ENCODE data around the gene TRIM47. TPM values are rescaled to one million over a fixed set of nuclear protein-coding genes. Genes with fewer than 3 reads are reported as not detected.

TRIM47 gene
- total RNA-seq, 1 experiment from 2014 or later = 14.1 TPM

- Histone ChIP-seq H3K4me3 (ENCODE audit: insufficient read depth, low read depth, low read length) (no peak overlapping the region), H3K36me3 (replicated peaks; ENCODE audit: control insufficient read depth, insufficient read depth, low read length) (peaks cover 3% of the 10 kb centered on the region), H3K27me3 (ENCODE audit: control insufficient read depth, insufficient read depth, low read length) (no peaks in the 10 kb centered on the region)
- DNase-seq = peak; percentile 84
Measured at GRCh38 chr17:75914643-75915267, 36.4 kb upstream of the TRIM47 start.

- peak; percentile 54 for DNase-seq
- Histone ChIP-seq H3K27me3 (ENCODE audit: control insufficient read depth, insufficient read depth, low read length) (no peaks in the 10 kb centered on the region), H3K36me3 (replicated peaks; ENCODE audit: control insufficient read depth, insufficient read depth, low read length) (peaks cover 2% of the 10 kb centered on the region), H3K4me3 (ENCODE audit: insufficient read depth, low read depth, low read length) (no peak overlapping the region)
Measured at GRCh38 chr17:75913537-75914210, 35.3 kb upstream of the TRIM47 start.

- Histone ChIP-seq H3K27me3 (ENCODE audit: control insufficient read depth, insufficient read depth, low read length) (no peaks in the 10 kb centered on the region), H3K4me3 (ENCODE audit: insufficient read depth, low read depth, low read length) (no peak overlapping the region)
- DNase-seq = peak; percentile 76
Measured at GRCh38 chr17:75910699-75911098, 32.3 kb upstream of the TRIM47 start.

GRCh38 chr17:75909812-75910274 lies 31.5 kb upstream of the TRIM47 start:
- no peak for DNase-seq
- Histone ChIP-seq H3K27me3 (ENCODE audit: control insufficient read depth, insufficient read depth, low read length) (no peaks in the 10 kb centered on the region), H3K4me3 (ENCODE audit: insufficient read depth, low read depth, low read length) (no peak overlapping the region), H3K36me3 (replicated peaks; ENCODE audit: control insufficient read depth, insufficient read depth, low read length) (peaks cover 2% of the 10 kb centered on the region)

More at GRCh38 chr17:75910699-75911098, 32.3 kb upstream of the TRIM47 start:
- H3K36me3 ChIP-seq (replicated peaks; ENCODE audit: control insufficient read depth, insufficient read depth, low read length) = peaks cover 2% of the 10 kb centered on the region

- H3K4me3 ChIP-seq (ENCODE audit: insufficient read depth, low read depth, low read length) = no peak overlapping the region
Measured at GRCh38 chr17:75909051-75909811, 30.9 kb upstream of the TRIM47 start.

GRCh38 chr17:75908201-75908600 lies 29.8 kb upstream of the TRIM47 start:
- H3K4me3 ChIP-seq (ENCODE audit: insufficient read depth, low read depth, low read length) = no peak overlapping the region
- H3K36me3 ChIP-seq (replicated peaks; ENCODE audit: control insufficient read depth, insufficient read depth, low read length) = peaks cover 2% of the 10 kb centered on the region
- no peaks in the 10 kb centered on the region for H3K27me3 ChIP-seq (ENCODE audit: control insufficient read depth, insufficient read depth, low read length)
- DNase-seq = no peak

More at GRCh38 chr17:75909051-75909811, 30.9 kb upstream of the TRIM47 start:
- no peak for DNase-seq
- no peaks in the 10 kb centered on the region for H3K27me3 ChIP-seq (ENCODE audit: control insufficient read depth, insufficient read depth, low read length)
- H3K36me3 ChIP-seq (replicated peaks; ENCODE audit: control insufficient read depth, insufficient read depth, low read length) = peaks cover 2% of the 10 kb centered on the region

GRCh38 chr17:75906143-75906884 lies 27.9 kb upstream of the TRIM47 start:
- Histone ChIP-seq H3K27me3 (ENCODE audit: control insufficient read depth, insufficient read depth, low read length) (no peaks in the 10 kb centered on the region), H3K4me3 (ENCODE audit: insufficient read depth, low read depth, low read length) (no peak overlapping the region), H3K36me3 (replicated peaks; ENCODE audit: control insufficient read depth, insufficient read depth, low read length) (peaks cover 8% of the 10 kb centered on the region)
- DNase-seq = no peak

- DNase-seq = peak; percentile 99
- H3K36me3 ChIP-seq (replicated peaks; ENCODE audit: control insufficient read depth, insufficient read depth, low read length) = peaks cover 14% of the 10 kb centered on the region
Measured at GRCh38 chr17:75904749-75905521, 26.6 kb upstream of the TRIM47 start, which contains the start of gene MRPL38. TSS of gene MRPL38 (minus strand) at chr17:75904884. CDS start at chr17:75904875, 9 bp downstream.

GRCh38 chr17:75902406-75902805 lies 24.0 kb upstream of the TRIM47 start:
- Histone ChIP-seq H3K36me3 (replicated peaks; ENCODE audit: control insufficient read depth, insufficient read depth, low read length) (peaks cover 23% of the 10 kb centered on the region), H3K4me3 (ENCODE audit: insufficient read depth, low read depth, low read length) (no peak overlapping the region), H3K27me3 (ENCODE audit: control insufficient read depth, insufficient read depth, low read length) (no peaks in the 10 kb centered on the region)
- no peak for DNase-seq

More at GRCh38 chr17:75904749-75905521, 26.6 kb upstream of the TRIM47 start, which contains the start of gene MRPL38:
- H3K4me3 ChIP-seq (ENCODE audit: insufficient read depth, low read depth, low read length) = peak within 1 kb of the TSS; percentile 84
- no peaks in the 10 kb centered on the region for H3K27me3 ChIP-seq (ENCODE audit: control insufficient read depth, insufficient read depth, low read length)

- H3K27me3 ChIP-seq (ENCODE audit: control insufficient read depth, insufficient read depth, low read length) = no peaks in the 10 kb centered on the region
- peaks cover 23% of the 10 kb centered on the region for H3K36me3 ChIP-seq (replicated peaks; ENCODE audit: control insufficient read depth, insufficient read depth, low read length)
- no peak overlapping the region for H3K4me3 ChIP-seq (ENCODE audit: insufficient read depth, low read depth, low read length)
- DNase-seq = no peak
Measured at GRCh38 chr17:75901727-75902126, 23.3 kb upstream of the TRIM47 start.

- no peaks in the 10 kb centered on the region for H3K27me3 ChIP-seq (ENCODE audit: control insufficient read depth, insufficient read depth, low read length)
- H3K36me3 ChIP-seq (replicated peaks; ENCODE audit: control insufficient read depth, insufficient read depth, low read length) = peaks cover 23% of the 10 kb centered on the region
- no peak for DNase-seq
- H3K4me3 ChIP-seq (ENCODE audit: insufficient read depth, low read depth, low read length) = no peak overlapping the region
Measured at GRCh38 chr17:75900691-75901533, 22.5 kb upstream of the TRIM47 start.

- no peaks in the 10 kb centered on the region for H3K27me3 ChIP-seq (ENCODE audit: control insufficient read depth, insufficient read depth, low read length)
- H3K4me3 ChIP-seq (ENCODE audit: insufficient read depth, low read depth, low read length) = no peak overlapping the region
- no peak for DNase-seq
- H3K36me3 ChIP-seq (replicated peaks; ENCODE audit: control insufficient read depth, insufficient read depth, low read length) = peaks cover 23% of the 10 kb centered on the region
Measured at GRCh38 chr17:75899767-75900468, 21.5 kb upstream of the TRIM47 start.

Data from H7 (cell line).